Thoracic aorta (tissue), 2 donors: ENCODE measurements around the gene PRKD1. TPM values are rescaled to one million over a fixed set of nuclear protein-coding genes. Genes with fewer than 3 reads are reported as not detected.

Source experiments
- ATAC-seq: fragments of 150-250 bp; one replicate; pipeline ENCODE4 v1.8.0; 2017; ENCODE audit warnings: low read depth; ENCODE audit not compliant: insufficient number of reproducible peaks, low FRiP score
- DNase-seq: peaks from one replicate; pipeline ENCODE4 v3.0.0-alpha.2; 2020; ENCODE audit warnings: low spot score
- H3K27ac ChIP-seq, 2 donors: fragments of 200-600 bp; sonication (generic); 1 replicate in 1 of 2; 2 replicates in 1 of 2; pipeline ENCODE4 v1.5.1; 2016; ENCODE audit warnings: mild to moderate bottlenecking in 2 of 2, moderate library complexity in 2 of 2
- H3K27me3 ChIP-seq: fragments of 200-600 bp; sonication (generic); replicated peaks from 2 replicates; pipeline ENCODE4 v1.6.0; 2016; ENCODE audit warnings: mild to moderate bottlenecking; ENCODE audit not compliant: insufficient read depth
- H3K36me3 ChIP-seq: fragments of 200-600 bp; sonication (generic); one replicate; pipeline ENCODE4 v1.5.1; 2016
- H3K4me1 ChIP-seq, 2 donors: fragments of 200-600 bp; sonication (generic); 1 replicate in 1 of 2; 2 replicates in 1 of 2; pipeline versions ENCODE4 v1.5.1 to v1.6.0; 2016; ENCODE audit warnings: low read depth in 2 of 2, mild to moderate bottlenecking in 1 of 2; ENCODE audit not compliant: control insufficient read depth in 1 of 2
- H3K4me3 ChIP-seq: fragments of 200-600 bp; sonication (generic); 2 replicates; pipeline ENCODE4 v1.5.1; 2016; ENCODE audit warnings: mild to moderate bottlenecking
- H3K9me3 ChIP-seq: fragments of 200-600 bp; sonication (generic); 2 replicates; pipeline ENCODE4 v1.5.1; 2016
- CTCF ChIP-seq: fragments of 200-600 bp; sonication (generic); IDR thresholded peaks from one replicate; pipeline ENCODE4 v1.5.1; 2019; ENCODE audit warnings: antibody characterized with exemption
- total RNA-seq, 2 donors: library from RNA; depleted of rRNA; stranded (reverse); fragments of >200 nt; gene quantifications; one replicate each; pipeline versions ENCODE4 v1.1.0 to v1.2.3, GENCODE V29; 2016

PRKD1 gene
- total RNA-seq, 2 donors from 2014 or later = 34.0 to 38.4 TPM

GRCh38 chr14:29616922-29617321 lies 310.7 kb downstream of the PRKD1 start:
- Histone ChIP-seq H3K27me3 (no peaks in the 10 kb centered on the region), H3K4me3 (no peak overlapping the region), H3K36me3 (peaks cover 5% of the 10 kb centered on the region), H3K4me1 (no peaks in the 10 kb centered on the region), H3K27ac (no peak overlapping the region), H3K9me3 (no peaks in the 10 kb centered on the region)
- no peak for TF ChIP-seq CTCF
- no peak for DNase-seq
- ATAC-seq = no peak

- Histone ChIP-seq H3K4me1 (no peaks in the 10 kb centered on the region), H3K9me3 (no peaks in the 10 kb centered on the region), H3K4me3 (no peak overlapping the region), H3K27me3 (no peaks in the 10 kb centered on the region), H3K27ac (no peak overlapping the region), H3K36me3 (no peaks in the 10 kb centered on the region)
- ATAC-seq = no peak
- DNase-seq = no peak
- no peak for TF ChIP-seq CTCF
These were observed 318.8 kb downstream of the PRKD1 start for GRCh38 chr14:29608861-29609260.

GRCh38 chr14:29607169-29607568 lies 320.5 kb downstream of the PRKD1 start:
- H3K27ac ChIP-seq = no peak overlapping the region

GRCh38 chr14:29603696-29604095 lies 324.0 kb downstream of the PRKD1 start:
- Histone ChIP-seq H3K4me3 (no peak overlapping the region), H3K27ac (no peak overlapping the region), H3K4me1 (no peaks in the 10 kb centered on the region), H3K27me3 (no peaks in the 10 kb centered on the region), H3K9me3 (no peaks in the 10 kb centered on the region), H3K36me3 (no peaks in the 10 kb centered on the region)
- no peak for TF ChIP-seq CTCF
- DNase-seq (no peak), ATAC-seq (no peak)

More at GRCh38 chr14:29607169-29607568, 320.5 kb downstream of the PRKD1 start:
- DNase-seq (no peak), ATAC-seq (no peak)
- Histone ChIP-seq H3K27me3 (no peaks in the 10 kb centered on the region), H3K36me3 (no peaks in the 10 kb centered on the region), H3K9me3 (no peaks in the 10 kb centered on the region), H3K4me3 (no peak overlapping the region), H3K4me1 (no peaks in the 10 kb centered on the region)
- no peak for TF ChIP-seq CTCF

- ATAC-seq = no peak
- Histone ChIP-seq H3K27ac (no peak overlapping the region), H3K4me1 (no peaks in the 10 kb centered on the region), H3K36me3 (peaks cover 6% of the 10 kb centered on the region), H3K27me3 (no peaks in the 10 kb centered on the region), H3K4me3 (no peak overlapping the region), H3K9me3 (no peaks in the 10 kb centered on the region)
- TF ChIP-seq CTCF = no peak
- no peak for DNase-seq
These were observed 326.0 kb downstream of the PRKD1 start for GRCh38 chr14:29601616-29602015.
